ENCODE measurements around the gene GNG5.
"Not testable (repeated sequence)": the region's sequence is repeated elsewhere in the genome, so short reads cannot be mapped to it uniquely, and the experiment has no call there.

GNG5 gene

DNA sequence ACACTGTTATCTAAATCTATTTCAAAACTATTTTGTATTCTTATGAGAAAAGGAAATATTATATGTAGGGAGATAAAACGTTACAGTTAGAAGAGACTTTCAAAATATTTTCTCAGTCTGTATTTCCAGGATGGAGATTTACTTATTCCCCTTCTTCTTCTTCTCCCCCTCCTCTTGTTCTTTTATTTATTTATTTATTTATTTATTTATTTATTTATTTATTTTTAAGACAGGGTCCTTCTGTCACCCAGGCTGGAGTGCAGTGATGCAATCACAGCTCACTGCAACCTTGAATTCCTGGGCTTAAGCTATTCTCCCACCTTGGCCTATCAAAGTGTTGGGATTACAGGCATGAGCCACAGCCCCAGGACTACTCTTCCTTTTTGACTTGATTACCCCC, 30.2 kb downstream of the GNG5 start:
- TF ChIP-seq, protein P1, sequence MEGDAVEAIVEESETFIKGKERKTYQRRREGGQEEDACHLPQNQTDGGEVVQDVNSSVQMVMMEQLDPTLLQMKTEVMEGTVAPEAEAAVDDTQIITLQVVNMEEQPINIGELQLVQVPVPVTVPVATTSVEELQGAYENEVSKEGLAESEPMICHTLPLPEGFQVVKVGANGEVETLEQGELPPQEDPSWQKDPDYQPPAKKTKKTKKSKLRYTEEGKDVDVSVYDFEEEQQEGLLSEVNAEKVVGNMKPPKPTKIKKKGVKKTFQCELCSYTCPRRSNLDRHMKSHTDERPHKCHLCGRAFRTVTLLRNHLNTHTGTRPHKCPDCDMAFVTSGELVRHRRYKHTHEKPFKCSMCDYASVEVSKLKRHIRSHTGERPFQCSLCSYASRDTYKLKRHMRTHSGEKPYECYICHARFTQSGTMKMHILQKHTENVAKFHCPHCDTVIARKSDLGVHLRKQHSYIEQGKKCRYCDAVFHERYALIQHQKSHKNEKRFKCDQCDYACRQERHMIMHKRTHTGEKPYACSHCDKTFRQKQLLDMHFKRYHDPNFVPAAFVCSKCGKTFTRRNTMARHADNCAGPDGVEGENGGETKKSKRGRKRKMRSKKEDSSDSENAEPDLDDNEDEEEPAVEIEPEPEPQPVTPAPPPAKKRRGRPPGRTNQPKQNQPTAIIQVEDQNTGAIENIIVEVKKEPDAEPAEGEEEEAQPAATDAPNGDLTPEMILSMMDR (IDR thresholded peaks at IDR 0.05): no peak
- Mint-ChIP-seq H3K4me1 (peaks cover 18% of the 10 kb centered on the region), H3K4me3 (no peak overlapping the region), H3K27ac (no peak overlapping the region), H3K27me3 (ENCODE audit: low read depth, poor library complexity) (peaks cover 79% of the 10 kb centered on the region), H3K9me3 (peaks cover 28% of the 10 kb centered on the region), H3K36me3 (ENCODE audit: low read depth) (peaks cover 20% of the 10 kb centered on the region)
- DNase-seq: no peak

DNA sequence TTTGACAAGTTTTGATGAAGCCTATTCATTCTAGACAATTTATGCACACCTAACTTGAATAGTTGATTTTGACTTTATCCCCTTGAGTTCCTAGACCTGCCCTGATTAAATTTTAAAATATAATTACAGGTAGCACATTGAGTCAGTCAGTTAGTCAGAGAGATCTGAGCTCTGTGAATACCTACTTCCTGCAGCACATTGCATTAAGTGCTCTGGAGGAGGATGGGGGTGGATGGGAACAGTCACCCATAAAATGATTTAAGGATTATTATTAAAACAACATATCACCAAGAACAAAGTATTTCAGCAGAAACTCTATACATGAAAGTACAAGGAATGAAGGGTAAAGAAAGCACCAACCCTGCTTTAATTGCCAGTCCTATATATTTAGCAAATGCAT, 39.1 kb downstream of the GNG5 start:
- Mint-ChIP-seq H3K9me3 (no peaks in the 10 kb centered on the region), H3K4me1 (no peaks in the 10 kb centered on the region), H3K4me3 (no peak overlapping the region), H3K27me3 (ENCODE audit: low read depth, poor library complexity) (peaks cover 67% of the 10 kb centered on the region), H3K27ac (no peak overlapping the region), H3K36me3 (ENCODE audit: low read depth) (no peaks in the 10 kb centered on the region)
- no peak for DNase-seq
- TF ChIP-seq, protein P1 (IDR thresholded peaks at IDR 0.05): no peak

DNA sequence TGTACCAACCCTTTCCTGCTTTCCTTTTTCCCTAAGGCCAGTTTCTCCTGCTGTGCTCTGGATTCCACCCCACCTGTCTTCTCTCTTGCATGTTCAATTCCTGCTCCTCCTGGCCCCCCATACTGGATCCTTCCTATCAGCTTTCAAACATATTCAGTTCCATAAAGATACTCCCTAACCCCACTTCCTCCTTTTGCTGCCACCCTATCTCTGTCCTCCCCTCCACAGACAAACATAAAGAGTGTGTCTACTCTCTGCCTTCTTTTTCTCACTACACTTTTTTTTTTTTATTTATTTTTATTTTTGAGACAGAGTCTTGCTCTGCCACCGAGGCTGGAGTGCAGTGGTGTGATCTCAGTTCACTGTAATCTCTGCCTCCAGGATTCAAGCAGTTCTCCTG, 44.3 kb downstream of the GNG5 start:
- H3K27me3 Mint-ChIP-seq (ENCODE audit: low read depth, poor library complexity): peaks cover 43% of the 10 kb centered on the region
- no peaks in the 10 kb centered on the region for H3K9me3 Mint-ChIP-seq
- no peak for DNase-seq
- TF ChIP-seq, protein P1 (IDR thresholded peaks at IDR 0.05): no peak
- H3K4me3 Mint-ChIP-seq: no peak overlapping the region
- no peak overlapping the region for H3K27ac Mint-ChIP-seq
- no peaks in the 10 kb centered on the region for H3K36me3 Mint-ChIP-seq (ENCODE audit: low read depth)
- no peaks in the 10 kb centered on the region for H3K4me1 Mint-ChIP-seq

DNA sequence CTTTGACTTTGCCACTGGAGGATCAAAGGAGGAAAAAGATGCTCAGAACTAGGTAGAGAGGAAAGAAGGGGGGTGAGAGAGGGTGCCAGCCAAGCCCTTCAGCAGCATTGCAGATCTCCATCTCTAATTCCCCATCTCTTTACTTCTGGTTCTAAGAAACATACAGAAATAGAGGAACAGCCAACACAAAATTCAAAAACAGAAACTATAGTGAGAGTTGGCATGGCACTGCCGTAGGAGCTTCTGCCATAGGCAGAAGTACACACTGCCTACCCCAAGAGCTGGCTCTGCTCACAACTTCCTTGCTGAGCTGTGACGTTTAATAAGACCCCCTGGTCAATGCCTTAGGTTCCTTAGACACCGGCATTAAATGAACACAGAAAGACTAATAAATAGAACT, 53.9 kb downstream of the GNG5 start:
- TF ChIP-seq, protein P1 (IDR thresholded peaks at IDR 0.05): no peak
- Mint-ChIP-seq H3K36me3 (ENCODE audit: low read depth) (no peaks in the 10 kb centered on the region), H3K27me3 (ENCODE audit: low read depth, poor library complexity) (peaks cover 8% of the 10 kb centered on the region), H3K4me1 (no peaks in the 10 kb centered on the region), H3K4me3 (no peak overlapping the region), H3K9me3 (peaks cover 8% of the 10 kb centered on the region), H3K27ac (no peak overlapping the region)
- DNase-seq: no peak

DNA sequence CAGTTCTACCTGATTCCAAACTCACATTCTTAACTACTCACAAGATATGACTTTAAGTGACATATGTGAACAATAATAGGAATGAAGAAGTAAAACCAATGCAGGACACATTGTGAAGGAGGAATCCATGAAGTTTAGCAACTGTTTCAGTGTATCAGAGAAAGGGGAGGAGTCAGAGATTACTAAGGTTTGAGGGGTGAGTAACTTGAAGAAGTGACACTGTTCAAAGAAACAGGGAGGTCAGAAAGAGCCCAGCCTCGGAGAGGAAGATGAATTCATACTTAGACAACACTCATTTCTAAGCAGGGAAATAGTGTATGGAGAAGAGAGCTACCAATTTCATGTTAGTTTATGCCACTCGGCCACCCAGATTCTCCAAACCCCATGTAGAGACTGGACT, 55.5 kb downstream of the GNG5 start:
- Mint-ChIP-seq H3K4me1 (no peaks in the 10 kb centered on the region), H3K36me3 (ENCODE audit: low read depth) (peaks cover 7% of the 10 kb centered on the region), H3K27me3 (ENCODE audit: low read depth, poor library complexity) (peaks cover 10% of the 10 kb centered on the region), H3K4me3 (no peak overlapping the region), H3K27ac (no peak overlapping the region), H3K9me3 (peaks cover 20% of the 10 kb centered on the region)
- TF ChIP-seq, protein P1 (IDR thresholded peaks at IDR 0.05): no peak
- no peak for DNase-seq

DNA sequence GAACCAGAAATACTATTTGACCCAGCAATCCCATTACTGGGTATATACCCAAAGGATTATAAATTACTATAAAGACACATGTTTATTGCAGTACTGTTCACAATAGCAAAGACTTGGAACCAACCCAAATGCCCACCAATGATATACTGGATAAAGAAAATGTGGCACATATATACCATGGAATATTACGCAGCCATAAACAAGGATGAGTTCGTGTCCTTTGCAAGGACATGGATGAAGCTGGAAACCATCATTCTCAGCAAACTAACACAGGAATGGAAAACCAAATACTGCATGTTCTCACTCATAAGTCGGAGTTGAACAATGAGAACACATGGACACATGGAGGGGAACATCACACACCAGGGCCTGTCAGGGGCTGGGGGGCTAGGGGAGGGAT, 57.7 kb downstream of the GNG5 start:
- not testable (repeated sequence) for H3K4me3 Mint-ChIP-seq; DNase-seq; H3K27ac Mint-ChIP-seq; H3K36me3 Mint-ChIP-seq (ENCODE audit: low read depth); H3K4me1 Mint-ChIP-seq
- peaks cover 36% of the 10 kb centered on the region for H3K9me3 Mint-ChIP-seq
- peaks cover 12% of the 10 kb centered on the region for H3K27me3 Mint-ChIP-seq (ENCODE audit: low read depth, poor library complexity)
